ENCODE results near the gene LRP1-AS. TPM values are rescaled to one million over a fixed set of nuclear protein-coding genes. Genes with fewer than 3 reads are reported as not detected.
A peak's percentile ranks its signal among the peaks of the same experiment; 100 is the strongest.

Gene LRP1-AS
- not detected for polyA plus RNA-seq (2013, experiment 1 of 2)
- not detected for polyA plus RNA-seq (2013, experiment 2 of 2)

DNA sequence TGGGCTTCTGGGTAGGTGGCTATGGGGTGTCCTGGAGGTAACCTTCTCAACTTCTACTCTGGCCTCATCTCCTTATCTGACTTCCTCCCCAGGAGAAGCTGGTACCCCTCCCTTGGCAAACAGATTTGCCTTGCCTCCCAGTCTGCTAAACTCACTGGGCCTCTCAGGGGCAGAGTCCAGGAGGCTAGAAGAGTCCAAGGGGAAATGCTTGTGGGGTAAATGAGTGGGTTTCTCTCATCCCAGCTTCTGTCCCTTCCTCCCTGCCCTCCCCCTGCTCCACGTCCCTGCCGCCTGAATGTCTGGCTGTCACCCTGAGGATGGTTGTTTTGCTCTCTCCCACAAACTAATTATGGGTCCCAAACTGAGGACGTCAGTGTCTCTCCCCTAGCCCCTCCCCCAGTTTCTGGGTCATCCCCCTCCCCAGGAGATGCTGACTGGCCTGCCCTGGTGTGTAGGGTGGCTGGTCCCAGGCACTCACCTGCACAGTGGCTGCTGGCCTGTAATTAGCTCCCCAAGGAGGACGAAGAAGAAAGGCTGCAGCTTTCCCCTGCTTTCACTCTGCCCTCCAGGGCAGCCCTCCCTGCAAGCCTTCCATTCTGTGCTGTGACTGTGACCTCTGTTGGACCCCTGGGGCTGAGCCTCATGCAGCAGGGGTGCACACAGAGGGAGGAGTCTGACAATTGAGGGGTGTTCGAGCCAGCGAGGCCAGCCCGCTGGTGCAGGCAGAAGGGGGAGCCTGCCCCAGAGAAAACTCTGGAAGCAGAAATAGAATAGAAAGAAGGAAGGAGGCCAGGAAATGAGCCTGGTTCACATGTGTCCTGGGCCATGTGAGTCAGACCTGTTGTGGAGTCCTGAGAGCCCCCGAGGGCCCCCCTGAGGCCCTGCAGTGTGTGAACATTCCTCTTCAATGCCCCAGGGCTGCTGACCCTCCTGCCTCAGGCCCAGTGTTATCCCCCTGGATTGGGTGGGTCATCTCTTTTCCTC, at the start of gene LRP1-AS:
LRP1-AS (minus strand) TSS at position 659 of the 984 bp plus-strand sequence.
- 54 to 74% methylated on average over 5 to 6 of the region's 8 CpGs for WGBS, 2 experiments (ENCODE audit: insufficient coverage in 2 of 2)
- Histone ChIP-seq H3K4me3 (ENCODE audit: extremely low read depth, insufficient read depth, low read length, poor library complexity, severe bottlenecking) (no peak within 1 kb of the TSS), H3K27ac (ENCODE audit: low read depth, low read length, severe bottlenecking) (peak within 1 kb of the TSS; percentile 72), H3K9me3 (ENCODE audit: control insufficient read depth, low read length) (no peaks in the 10 kb centered on the region), H3K36me3 (ENCODE audit: control insufficient read depth, insufficient read depth, low read length) (peaks cover 94% of the 10 kb centered on the region), H3K4me1 (ENCODE audit: control insufficient read depth, insufficient read depth, low read length, poor library complexity, severe bottlenecking) (peaks cover 47% of the 10 kb centered on the region)

DNA sequence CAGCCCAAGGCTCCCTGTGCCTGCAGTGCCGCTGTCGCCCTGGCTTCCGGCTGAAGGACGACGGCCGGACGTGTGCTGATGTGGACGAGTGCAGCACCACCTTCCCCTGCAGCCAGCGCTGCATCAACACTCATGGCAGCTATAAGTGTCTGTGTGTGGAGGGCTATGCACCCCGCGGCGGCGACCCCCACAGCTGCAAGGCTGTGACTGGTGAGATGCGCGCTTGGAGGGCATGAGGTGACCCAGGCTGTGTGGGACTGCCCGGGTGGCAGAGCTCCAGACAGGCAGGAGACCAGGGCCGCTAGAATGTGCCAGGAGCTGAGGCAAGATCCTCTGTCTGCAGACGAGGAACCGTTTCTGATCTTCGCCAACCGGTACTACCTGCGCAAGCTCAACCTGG, 49.5 kb upstream of the LRP1-AS start:
- WGBS, 2 experiments (ENCODE audit: insufficient coverage in 2 of 2) = 95 to 98% methylated on average over 16 to 21 of the region's 22 CpGs
- Histone ChIP-seq H3K36me3 (ENCODE audit: control insufficient read depth, insufficient read depth, low read length) (peaks cover 97% of the 10 kb centered on the region), H3K4me3 (ENCODE audit: extremely low read depth, insufficient read depth, low read length, poor library complexity, severe bottlenecking) (no peak overlapping the region), H3K4me1 (ENCODE audit: control insufficient read depth, insufficient read depth, low read length, poor library complexity, severe bottlenecking) (no peaks in the 10 kb centered on the region), H3K9me3 (ENCODE audit: control insufficient read depth, low read length) (no peaks in the 10 kb centered on the region), H3K27ac (ENCODE audit: low read depth, low read length, severe bottlenecking) (no peak overlapping the region)

DNA sequence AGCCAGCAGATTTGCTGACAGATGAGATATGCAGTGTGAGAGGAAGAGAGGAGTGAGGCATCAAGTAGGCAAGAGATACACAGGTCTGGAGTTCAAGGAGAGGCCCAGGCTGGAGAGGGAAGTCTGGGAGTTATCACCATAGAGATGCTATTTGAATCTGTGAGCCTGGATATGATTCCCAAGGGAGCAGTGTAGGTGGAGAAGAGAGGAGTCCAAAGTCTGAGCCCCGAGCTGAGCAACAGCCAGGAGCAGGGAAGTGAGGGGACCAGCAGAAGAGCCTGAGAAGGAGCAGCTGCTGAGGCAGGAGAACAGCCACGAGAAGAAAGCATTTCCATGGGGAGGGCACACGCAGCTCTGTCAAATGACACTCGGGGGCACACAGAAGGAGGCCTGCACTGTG, 49.0 kb upstream of the LRP1-AS start:
- no peak overlapping the region for H3K27ac ChIP-seq (ENCODE audit: low read depth, low read length, severe bottlenecking)
- no peak overlapping the region for H3K4me3 ChIP-seq (ENCODE audit: extremely low read depth, insufficient read depth, low read length, poor library complexity, severe bottlenecking)
- H3K9me3 ChIP-seq (ENCODE audit: control insufficient read depth, low read length) = no peaks in the 10 kb centered on the region
- no peaks in the 10 kb centered on the region for H3K4me1 ChIP-seq (ENCODE audit: control insufficient read depth, insufficient read depth, low read length, poor library complexity, severe bottlenecking)
- WGBS, 2 experiments (ENCODE audit: insufficient coverage in 2 of 2) = 92 to 98% methylated on average over 4 of the region's 4 CpGs
- H3K36me3 ChIP-seq (ENCODE audit: control insufficient read depth, insufficient read depth, low read length) = peaks cover 97% of the 10 kb centered on the region

DNA sequence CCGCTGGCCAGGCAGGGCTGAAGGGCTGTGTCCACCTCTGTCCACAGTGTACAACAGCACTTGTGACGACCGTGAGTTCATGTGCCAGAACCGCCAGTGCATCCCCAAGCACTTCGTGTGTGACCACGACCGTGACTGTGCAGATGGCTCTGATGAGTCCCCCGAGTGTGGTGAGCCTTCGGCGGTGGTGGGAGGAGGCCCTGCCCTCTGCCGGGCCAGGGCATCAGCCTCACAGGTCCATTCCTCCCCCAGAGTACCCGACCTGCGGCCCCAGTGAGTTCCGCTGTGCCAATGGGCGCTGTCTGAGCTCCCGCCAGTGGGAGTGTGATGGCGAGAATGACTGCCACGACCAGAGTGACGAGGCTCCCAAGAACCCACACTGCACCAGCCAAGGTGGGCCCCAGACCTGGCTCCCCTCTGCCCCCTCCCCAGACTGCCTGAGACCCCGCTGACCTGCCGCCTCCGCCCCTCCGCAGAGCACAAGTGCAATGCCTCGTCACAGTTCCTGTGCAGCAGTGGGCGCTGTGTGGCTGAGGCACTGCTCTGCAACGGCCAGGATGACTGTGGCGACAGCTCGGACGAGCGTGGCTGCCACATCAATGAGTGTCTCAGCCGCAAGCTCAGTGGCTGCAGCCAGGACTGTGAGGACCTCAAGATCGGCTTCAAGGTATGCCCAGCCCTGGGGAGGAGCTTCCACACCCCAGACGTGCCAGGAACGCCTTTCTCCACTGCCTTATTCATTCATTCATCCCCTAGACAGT, 48.4 kb upstream of the LRP1-AS start:
- Histone ChIP-seq H3K4me1 (ENCODE audit: control insufficient read depth, insufficient read depth, low read length, poor library complexity, severe bottlenecking) (no peaks in the 10 kb centered on the region), H3K4me3 (ENCODE audit: extremely low read depth, insufficient read depth, low read length, poor library complexity, severe bottlenecking) (no peak overlapping the region), H3K27ac (ENCODE audit: low read depth, low read length, severe bottlenecking) (no peak overlapping the region), H3K9me3 (ENCODE audit: control insufficient read depth, low read length) (no peaks in the 10 kb centered on the region), H3K36me3 (ENCODE audit: control insufficient read depth, insufficient read depth, low read length) (peaks cover 97% of the 10 kb centered on the region)
- 92 to 93% methylated on average over 27 to 32 of the region's 34 CpGs for WGBS, 2 experiments (ENCODE audit: insufficient coverage in 2 of 2)

DNA sequence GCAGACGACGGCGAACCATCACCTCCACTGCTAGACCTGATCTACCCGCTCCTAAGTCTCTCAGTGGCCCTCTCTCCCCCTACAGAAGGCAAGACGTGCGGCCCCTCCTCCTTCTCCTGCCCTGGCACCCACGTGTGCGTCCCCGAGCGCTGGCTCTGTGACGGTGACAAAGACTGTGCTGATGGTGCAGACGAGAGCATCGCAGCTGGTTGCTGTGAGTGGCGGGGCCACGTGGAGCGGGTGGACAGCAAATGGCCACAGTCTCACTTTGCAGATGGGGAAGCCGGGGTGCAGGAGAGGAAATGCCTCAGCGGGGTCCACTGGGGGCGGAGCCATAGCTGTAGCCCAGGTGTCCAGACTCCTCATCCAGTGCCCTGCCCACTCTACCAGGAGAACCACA, 47.8 kb upstream of the LRP1-AS start:
- no peaks in the 10 kb centered on the region for H3K9me3 ChIP-seq (ENCODE audit: control insufficient read depth, low read length)
- H3K4me1 ChIP-seq (ENCODE audit: control insufficient read depth, insufficient read depth, low read length, poor library complexity, severe bottlenecking) = no peaks in the 10 kb centered on the region
- peaks cover 98% of the 10 kb centered on the region for H3K36me3 ChIP-seq (ENCODE audit: control insufficient read depth, insufficient read depth, low read length)
- WGBS, 2 experiments (ENCODE audit: insufficient coverage in 2 of 2) = 96% methylated on average over 12 to 19 of the region's 19 CpGs
- H3K4me3 ChIP-seq (ENCODE audit: extremely low read depth, insufficient read depth, low read length, poor library complexity, severe bottlenecking) = no peak overlapping the region
- no peak overlapping the region for H3K27ac ChIP-seq (ENCODE audit: low read depth, low read length, severe bottlenecking)

DNA sequence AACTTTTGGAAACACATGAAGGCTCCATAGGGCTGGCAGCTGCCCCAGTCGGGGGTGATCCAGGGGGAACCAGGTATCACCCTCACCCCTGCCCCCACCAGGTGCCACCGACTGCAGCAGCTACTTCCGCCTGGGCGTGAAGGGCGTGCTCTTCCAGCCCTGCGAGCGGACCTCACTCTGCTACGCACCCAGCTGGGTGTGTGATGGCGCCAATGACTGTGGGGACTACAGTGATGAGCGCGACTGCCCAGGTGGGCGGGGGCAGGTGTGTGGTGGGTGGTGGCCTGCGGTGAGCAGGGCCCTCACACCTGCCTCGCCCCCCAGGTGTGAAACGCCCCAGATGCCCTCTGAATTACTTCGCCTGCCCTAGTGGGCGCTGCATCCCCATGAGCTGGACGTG, 46.8 kb upstream of the LRP1-AS start:
- Histone ChIP-seq H3K4me1 (ENCODE audit: control insufficient read depth, insufficient read depth, low read length, poor library complexity, severe bottlenecking) (no peaks in the 10 kb centered on the region), H3K36me3 (ENCODE audit: control insufficient read depth, insufficient read depth, low read length) (peaks cover 98% of the 10 kb centered on the region), H3K9me3 (ENCODE audit: control insufficient read depth, low read length) (no peaks in the 10 kb centered on the region), H3K4me3 (ENCODE audit: extremely low read depth, insufficient read depth, low read length, poor library complexity, severe bottlenecking) (no peak overlapping the region), H3K27ac (ENCODE audit: low read depth, low read length, severe bottlenecking) (no peak overlapping the region)
- WGBS, 2 experiments (ENCODE audit: insufficient coverage in 2 of 2) = 94 to 96% methylated on average over 11 to 15 of the region's 18 CpGs

DNA sequence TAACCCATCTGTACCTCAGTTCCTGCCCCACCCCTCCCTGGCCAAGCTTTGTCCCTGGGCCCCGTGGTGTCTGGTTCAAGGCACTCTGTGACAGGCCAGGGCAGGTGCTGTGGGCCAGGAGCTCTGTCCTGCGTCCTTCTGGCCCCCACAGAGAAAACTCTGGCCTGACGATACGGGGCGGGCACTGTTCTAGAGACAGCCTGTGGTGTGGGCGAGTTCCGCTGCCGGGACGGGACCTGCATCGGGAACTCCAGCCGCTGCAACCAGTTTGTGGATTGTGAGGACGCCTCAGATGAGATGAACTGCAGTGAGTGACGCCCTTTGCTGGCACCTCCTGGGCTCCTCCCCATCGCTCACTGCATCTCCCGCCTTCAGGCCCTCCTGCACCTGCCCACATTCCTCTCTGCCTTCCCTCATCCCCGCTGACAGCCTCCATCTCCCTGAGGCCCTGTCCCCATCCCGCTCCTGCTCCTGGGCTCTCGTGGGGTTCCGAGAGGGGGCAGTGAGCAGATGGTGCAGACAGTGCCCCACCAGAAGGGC, 46.4 kb upstream of the LRP1-AS start:
- no peak overlapping the region for H3K27ac ChIP-seq (ENCODE audit: low read depth, low read length, severe bottlenecking)
- no peaks in the 10 kb centered on the region for H3K4me1 ChIP-seq (ENCODE audit: control insufficient read depth, insufficient read depth, low read length, poor library complexity, severe bottlenecking)
- no peak overlapping the region for H3K4me3 ChIP-seq (ENCODE audit: extremely low read depth, insufficient read depth, low read length, poor library complexity, severe bottlenecking)
- WGBS, 2 experiments (ENCODE audit: insufficient coverage in 2 of 2) = 91 to 94% methylated on average over 16 to 17 of the region's 19 CpGs
- H3K36me3 ChIP-seq (ENCODE audit: control insufficient read depth, insufficient read depth, low read length) = peaks cover 98% of the 10 kb centered on the region
- H3K9me3 ChIP-seq (ENCODE audit: control insufficient read depth, low read length) = no peaks in the 10 kb centered on the region

DNA sequence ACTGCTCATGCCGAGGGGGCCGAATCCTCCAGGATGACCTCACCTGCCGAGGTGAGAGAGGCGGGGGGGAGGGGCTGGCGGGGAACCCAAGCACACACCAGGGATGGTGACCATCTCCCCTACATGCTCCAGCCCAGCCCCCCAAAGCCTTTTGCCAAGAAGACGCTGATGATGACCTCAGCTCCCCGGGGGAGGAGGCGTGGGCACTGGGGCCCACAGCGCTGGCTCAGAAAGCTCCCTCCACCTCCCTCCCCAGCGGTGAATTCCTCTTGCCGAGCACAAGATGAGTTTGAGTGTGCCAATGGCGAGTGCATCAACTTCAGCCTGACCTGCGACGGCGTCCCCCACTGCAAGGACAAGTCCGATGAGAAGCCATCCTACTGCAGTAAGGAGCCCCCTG, 45.5 kb upstream of the LRP1-AS start:
- Histone ChIP-seq H3K4me1 (ENCODE audit: control insufficient read depth, insufficient read depth, low read length, poor library complexity, severe bottlenecking) (no peaks in the 10 kb centered on the region), H3K9me3 (ENCODE audit: control insufficient read depth, low read length) (no peaks in the 10 kb centered on the region), H3K4me3 (ENCODE audit: extremely low read depth, insufficient read depth, low read length, poor library complexity, severe bottlenecking) (no peak overlapping the region), H3K27ac (ENCODE audit: low read depth, low read length, severe bottlenecking) (no peak overlapping the region), H3K36me3 (ENCODE audit: control insufficient read depth, insufficient read depth, low read length) (peaks cover 98% of the 10 kb centered on the region)
- 91 to 99% methylated on average over 9 to 15 of the region's 16 CpGs for WGBS, 2 experiments (ENCODE audit: insufficient coverage in 2 of 2)

DNA sequence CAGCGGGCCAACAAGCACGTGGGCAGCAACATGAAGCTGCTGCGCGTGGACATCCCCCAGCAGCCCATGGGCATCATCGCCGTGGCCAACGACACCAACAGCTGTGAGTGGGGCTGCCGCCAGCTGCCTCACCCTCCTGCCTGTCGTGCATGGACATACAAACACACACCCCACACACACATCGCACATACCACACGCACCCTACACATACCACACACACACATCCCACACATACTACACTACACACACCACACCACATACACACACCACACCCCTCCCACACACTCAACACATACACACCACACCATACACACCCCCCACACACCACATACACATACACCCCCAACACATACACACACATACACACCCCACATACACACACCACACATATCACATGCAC, 44.0 kb upstream of the LRP1-AS start:
- Histone ChIP-seq H3K27ac (ENCODE audit: low read depth, low read length, severe bottlenecking) (no peak overlapping the region), H3K36me3 (ENCODE audit: control insufficient read depth, insufficient read depth, low read length) (peaks cover 99% of the 10 kb centered on the region), H3K9me3 (ENCODE audit: control insufficient read depth, low read length) (no peaks in the 10 kb centered on the region), H3K4me1 (ENCODE audit: control insufficient read depth, insufficient read depth, low read length, poor library complexity, severe bottlenecking) (no peaks in the 10 kb centered on the region), H3K4me3 (ENCODE audit: extremely low read depth, insufficient read depth, low read length, poor library complexity, severe bottlenecking) (no peak overlapping the region)
- 90 to 96% methylated on average over 8 to 11 of the region's 11 CpGs for WGBS, 2 experiments (ENCODE audit: insufficient coverage in 2 of 2)

DNA sequence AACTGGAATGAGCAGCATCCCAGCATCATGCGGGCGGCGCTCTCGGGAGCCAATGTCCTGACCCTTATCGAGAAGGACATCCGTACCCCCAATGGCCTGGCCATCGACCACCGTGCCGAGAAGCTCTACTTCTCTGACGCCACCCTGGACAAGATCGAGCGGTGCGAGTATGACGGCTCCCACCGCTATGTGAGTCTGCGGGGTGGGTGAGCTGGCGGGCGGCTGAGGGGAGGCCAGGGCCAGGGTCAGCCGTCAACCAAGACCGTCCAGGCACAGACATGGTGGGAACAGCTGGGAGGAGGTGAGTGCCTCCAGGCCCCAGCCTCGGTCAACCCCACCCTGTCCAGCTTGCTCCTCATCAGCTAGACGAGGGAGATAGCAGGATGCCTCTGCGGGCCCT, 43.4 kb upstream of the LRP1-AS start:
- Histone ChIP-seq H3K4me3 (ENCODE audit: extremely low read depth, insufficient read depth, low read length, poor library complexity, severe bottlenecking) (no peak overlapping the region), H3K36me3 (ENCODE audit: control insufficient read depth, insufficient read depth, low read length) (peaks cover 99% of the 10 kb centered on the region), H3K27ac (ENCODE audit: low read depth, low read length, severe bottlenecking) (no peak overlapping the region), H3K9me3 (ENCODE audit: control insufficient read depth, low read length) (no peaks in the 10 kb centered on the region), H3K4me1 (ENCODE audit: control insufficient read depth, insufficient read depth, low read length, poor library complexity, severe bottlenecking) (no peaks in the 10 kb centered on the region)
- 93 to 95% methylated on average over 18 to 23 of the region's 23 CpGs for WGBS, 2 experiments (ENCODE audit: insufficient coverage in 2 of 2)

Measured in mesodermal cell (in vitro differentiated cells).